Neural crest cell (in vitro differentiated cells): ENCODE data around the gene EPN3. TPM values are rescaled to one million over a fixed set of nuclear protein-coding genes. Genes with fewer than 3 reads are reported as not detected.

Experiments
- DNase-seq: peaks from one replicate; pipeline ENCODE4 v3.0.0; 2021; ENCODE audit warnings: low read depth, mixed read lengths, low spot score
- H3K27ac Mint-ChIP-seq: one replicate; pipeline ENCODE4 v1.8.0; 2021; ENCODE audit warnings: mild to moderate bottlenecking, mixed read lengths; ENCODE audit not compliant: unreplicated experiment
- H3K27me3 Mint-ChIP-seq: 2 replicates; pipeline ENCODE4 v1.8.0; 2021; ENCODE audit warnings: low read depth, mild to moderate bottlenecking, mixed read lengths
- H3K36me3 Mint-ChIP-seq: 2 replicates; pipeline ENCODE4 v1.8.0; 2021; ENCODE audit warnings: low read depth, mild to moderate bottlenecking, mixed read lengths
- H3K4me1 Mint-ChIP-seq: 2 replicates; pipeline ENCODE4 v1.8.0; 2021; ENCODE audit warnings: mixed read lengths
- H3K4me3 Mint-ChIP-seq: one replicate; pipeline ENCODE4 v1.8.0; 2021; ENCODE audit warnings: mild to moderate bottlenecking, mixed read lengths
- H3K9me3 Mint-ChIP-seq: 2 replicates; pipeline ENCODE4 v1.8.0; 2021; ENCODE audit warnings: mixed read lengths
- CTCF ChIP-seq: fragments of 200-600 bp; sonication (generic); conservative IDR thresholded peaks from 2 replicates; pipeline ENCODE4 v1.5.0; 2021; ENCODE audit warnings: antibody characterized with exemption, mild to moderate bottlenecking
- total RNA-seq: library from RNA; stranded (reverse); gene quantifications from 2 replicates; pipeline ENCODE4 v1.2.1, GENCODE V29; 2021

The EPN3 gene
- total RNA-seq, 1 donor from 2014 or later: not detected

- no peak for TF ChIP-seq CTCF
- H3K4me3 Mint-ChIP-seq: peak overlapping the region; percentile 72
- peaks cover 20% of the 10 kb centered on the region for H3K4me1 Mint-ChIP-seq
- H3K9me3 Mint-ChIP-seq: no peaks in the 10 kb centered on the region
- no peaks in the 10 kb centered on the region for H3K36me3 Mint-ChIP-seq
- no peak for DNase-seq
- H3K27ac Mint-ChIP-seq: no peak overlapping the region
- peaks cover 69% of the 10 kb centered on the region for H3K27me3 Mint-ChIP-seq
Measured at GRCh38 chr17:50558581-50558940, 26.0 kb downstream of the EPN3 start.

DNA sequence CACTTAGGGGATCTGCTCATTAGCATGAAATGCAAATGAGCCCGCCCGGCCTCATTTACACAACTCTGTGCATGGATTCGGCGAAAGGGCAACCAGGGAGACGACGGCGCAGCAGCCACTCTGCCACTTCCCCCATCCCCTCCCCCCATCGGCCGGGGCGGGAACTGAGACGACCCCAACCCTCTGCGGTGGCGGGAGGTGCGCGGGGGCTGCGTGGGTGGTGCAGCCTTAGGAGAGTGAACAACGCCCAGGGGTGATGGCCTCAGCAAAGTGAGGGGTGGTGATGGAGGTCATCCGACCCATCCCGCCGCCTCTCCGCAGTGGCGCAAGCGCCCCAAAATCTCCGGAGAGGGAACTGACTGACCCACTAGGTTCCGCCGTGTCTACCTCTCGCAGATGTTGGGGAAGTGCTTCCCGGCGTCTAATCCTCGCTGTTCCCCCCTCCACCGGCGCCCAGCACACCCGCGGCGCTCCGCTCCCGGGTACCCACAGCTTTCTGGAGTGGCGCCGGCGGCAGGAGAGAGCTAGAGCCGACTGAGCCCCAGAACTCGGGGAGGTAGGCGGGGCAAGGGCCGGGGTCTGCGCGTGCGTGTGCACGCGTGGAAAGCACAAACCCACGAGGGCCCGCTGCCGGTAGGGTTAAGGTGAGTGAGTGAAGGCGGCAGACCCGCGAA lies 26.5 kb downstream of the EPN3 start:
- Mint-ChIP-seq H3K27ac (no peak overlapping the region), H3K4me3 (peak overlapping the region; percentile 72), H3K27me3 (peaks cover 74% of the 10 kb centered on the region), H3K36me3 (no peaks in the 10 kb centered on the region), H3K4me1 (peaks cover 24% of the 10 kb centered on the region), H3K9me3 (no peaks in the 10 kb centered on the region)
- no peak for DNase-seq
- no peak for TF ChIP-seq CTCF

DNA sequence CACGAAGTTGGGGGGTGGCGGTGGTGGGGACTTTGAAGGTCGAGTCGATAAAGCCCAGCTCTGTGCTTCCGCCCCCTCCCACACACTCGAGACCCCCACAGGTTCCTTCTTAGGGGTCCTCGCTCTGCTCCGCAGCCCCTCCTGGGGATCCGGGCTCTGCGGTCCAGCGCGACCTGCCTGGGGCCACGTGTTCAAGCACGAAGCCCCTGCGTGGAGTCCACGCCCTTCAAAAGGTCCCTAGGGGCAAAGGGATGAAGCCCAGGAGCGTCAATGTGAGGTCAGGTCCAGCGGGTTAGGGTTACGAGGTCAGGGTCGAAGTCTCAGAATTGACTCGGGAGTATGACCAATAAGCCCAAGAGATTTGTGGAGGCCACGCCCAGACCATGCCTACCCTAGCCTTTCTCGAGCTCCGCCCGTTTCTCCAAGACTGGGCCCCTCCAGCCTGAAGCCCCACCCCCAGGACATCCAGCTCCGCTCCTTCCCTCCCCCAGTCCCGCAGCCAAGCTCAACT lies 27.2 kb downstream of the EPN3 start:
- H3K4me3 Mint-ChIP-seq: peak overlapping the region; percentile 88
- TF ChIP-seq CTCF: no peak
- peak; percentile 37 for DNase-seq
- H3K9me3 Mint-ChIP-seq: no peaks in the 10 kb centered on the region
- peaks cover 78% of the 10 kb centered on the region for H3K27me3 Mint-ChIP-seq
- no peak overlapping the region for H3K27ac Mint-ChIP-seq
- H3K4me1 Mint-ChIP-seq: peaks cover 24% of the 10 kb centered on the region
- no peaks in the 10 kb centered on the region for H3K36me3 Mint-ChIP-seq

- H3K4me1 Mint-ChIP-seq: peaks cover 27% of the 10 kb centered on the region
- peaks cover 84% of the 10 kb centered on the region for H3K27me3 Mint-ChIP-seq
- H3K27ac Mint-ChIP-seq: no peak within 1 kb of the TSS
- TF ChIP-seq CTCF: no peak
- H3K9me3 Mint-ChIP-seq: no peaks in the 10 kb centered on the region
- peak within 1 kb of the TSS; percentile 88 for H3K4me3 Mint-ChIP-seq
- H3K36me3 Mint-ChIP-seq: no peaks in the 10 kb centered on the region
- peak; percentile 95 for DNase-seq
Measured at GRCh38 chr17:50560185-50560824, 27.8 kb downstream of the EPN3 start, which contains the start of gene CACNA1G. CACNA1G (plus strand) TSS chr17:50560715; CDS start chr17:50561460, 745 bp downstream.

DNA sequence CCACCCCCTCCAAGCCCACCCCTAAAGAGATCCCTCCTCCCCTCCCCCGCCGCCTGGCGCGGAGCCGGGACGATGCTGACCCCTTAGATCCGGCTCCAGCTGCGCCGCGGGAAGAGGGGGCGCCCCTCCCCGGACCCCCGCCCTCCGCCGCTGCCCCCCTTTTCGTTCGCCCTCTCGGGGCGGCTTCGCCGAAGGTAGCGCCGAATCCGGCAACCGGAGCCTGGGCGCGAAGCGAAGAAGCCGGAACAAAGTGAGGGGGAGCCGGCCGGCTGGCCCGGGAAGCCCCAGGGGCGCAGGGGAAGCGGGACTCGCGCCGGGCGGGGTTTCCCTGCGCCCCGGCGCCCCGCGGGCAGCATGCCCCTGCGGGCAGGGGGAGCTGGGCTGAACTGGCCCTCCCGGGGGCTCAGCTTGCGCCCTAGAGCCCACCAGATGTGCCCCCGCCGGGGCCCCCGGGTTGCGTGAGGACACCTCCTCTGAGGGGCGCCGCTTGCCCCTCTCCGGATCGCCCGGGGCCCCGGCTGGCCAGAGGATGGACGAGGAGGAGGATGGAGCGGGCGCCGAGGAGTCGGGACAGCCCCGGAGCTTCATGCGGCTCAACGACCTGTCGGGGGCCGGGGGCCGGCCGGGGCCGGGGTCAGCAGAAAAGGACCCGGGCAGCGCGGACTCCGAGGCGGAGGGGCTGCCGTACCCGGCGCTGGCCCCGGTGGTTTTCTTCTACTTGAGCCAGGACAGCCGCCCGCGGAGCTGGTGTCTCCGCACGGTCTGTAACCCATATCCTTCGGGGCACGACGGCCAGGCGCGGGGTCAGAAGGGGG lies 28.6 kb downstream of the EPN3 start:
- no peaks in the 10 kb centered on the region for H3K36me3 Mint-ChIP-seq
- H3K9me3 Mint-ChIP-seq: no peaks in the 10 kb centered on the region
- H3K27ac Mint-ChIP-seq: no peak overlapping the region
- H3K4me3 Mint-ChIP-seq: no peak overlapping the region
- peaks cover 35% of the 10 kb centered on the region for H3K4me1 Mint-ChIP-seq
- H3K27me3 Mint-ChIP-seq: peaks cover 91% of the 10 kb centered on the region
- DNase-seq: no peak
- no peak for TF ChIP-seq CTCF
